Peyer's patch (tissue), 4 donors: ENCODE results near the gene DCAF4L1. TPM values are rescaled to one million over a fixed set of nuclear protein-coding genes. Genes with fewer than 3 reads are reported as not detected.
A peak's percentile ranks its signal among the peaks of the same experiment; 100 is the strongest.

Source experiments
- DNase-seq, 3 donors: peaks; one replicate each; pipeline ENCODE4 v3.0.0-alpha.2; 2017 to 2019
- H3K27ac ChIP-seq, 4 donors: fragments of 200-600 bp; sonication (generic); one replicate each; pipeline ENCODE4 v1.5.1; 2016 to 2019
- H3K27me3 ChIP-seq, 2 donors: fragments of 200-600 bp; sonication (generic); one replicate each; pipeline ENCODE4 v1.5.1; 2019
- H3K36me3 ChIP-seq, 3 donors: fragments of 200-600 bp; sonication (generic); one replicate each; pipeline ENCODE4 v1.5.1; 2016 to 2019
- H3K4me1 ChIP-seq, 4 donors: fragments of 200-600 bp; sonication (generic); one replicate each; pipeline ENCODE4 v1.5.1; 2016 to 2019
- H3K4me3 ChIP-seq, 4 donors: fragments of 200-600 bp; sonication (generic); 1 replicate in 3 of 4; 2 replicates in 1 of 4; pipeline ENCODE4 v1.5.1; 2016 to 2019; ENCODE audit warnings: mild to moderate bottlenecking in 1 of 4
- H3K9me3 ChIP-seq, 4 donors: fragments of 200-600 bp; sonication (generic); one replicate each; pipeline ENCODE4 v1.5.1; 2016 to 2019; ENCODE audit warnings: mild to moderate bottlenecking in 1 of 4
- POLR2A ChIP-seq, 2 donors: fragments of 450-650 bp; IDR thresholded peaks; one replicate each; pipeline ENCODE4 v1.5.1; 2017; ENCODE audit warnings: antibody characterized with exemption in 2 of 2, mild to moderate bottlenecking in 2 of 2, moderate library complexity in 2 of 2
- total RNA-seq, 4 donors: library from RNA; depleted of rRNA; stranded (reverse); fragments of >200 nt; gene quantifications; one replicate each; pipeline ENCODE4 v1.1.0, GENCODE V29; 2016
- TF ChIP-seq, protein P1 (sequence below), 6 experiments: fragments of 450-650 bp in 4 of 6; fragments of 200-600 bp in 2 of 6; sonication (generic) in 1 of 6; IDR thresholded peaks; one replicate each; pipeline ENCODE4 v1.5.1; 2017 to 2019; ENCODE audit warnings: antibody characterized with exemption in 6 of 6, mild to moderate bottlenecking in 3 of 6, moderate library complexity in 1 of 6

The DCAF4L1 gene, protein sequence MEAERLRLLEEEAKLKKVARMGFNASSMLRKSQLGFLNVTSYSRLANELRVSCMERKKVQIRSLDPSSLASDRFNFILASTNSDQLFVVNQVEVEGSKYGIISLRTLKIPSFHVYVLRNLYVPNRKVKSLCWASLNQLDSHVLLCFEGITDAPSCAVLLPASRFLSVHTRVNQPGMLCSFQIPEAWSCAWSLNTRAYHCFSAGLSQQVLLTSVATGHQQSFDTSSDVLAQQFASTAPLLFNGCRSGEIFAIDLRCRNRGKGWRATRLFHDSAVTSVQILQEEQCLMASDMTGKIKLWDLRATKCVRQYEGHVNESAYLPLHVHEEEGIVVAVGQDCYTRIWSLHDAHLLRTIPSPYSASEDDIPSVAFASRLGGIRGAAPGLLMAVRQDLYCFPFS
- under 1 TPM in 2 of 4 donors, not detected in 2; 0.19 to 0.53 TPM for total RNA-seq

DNA sequence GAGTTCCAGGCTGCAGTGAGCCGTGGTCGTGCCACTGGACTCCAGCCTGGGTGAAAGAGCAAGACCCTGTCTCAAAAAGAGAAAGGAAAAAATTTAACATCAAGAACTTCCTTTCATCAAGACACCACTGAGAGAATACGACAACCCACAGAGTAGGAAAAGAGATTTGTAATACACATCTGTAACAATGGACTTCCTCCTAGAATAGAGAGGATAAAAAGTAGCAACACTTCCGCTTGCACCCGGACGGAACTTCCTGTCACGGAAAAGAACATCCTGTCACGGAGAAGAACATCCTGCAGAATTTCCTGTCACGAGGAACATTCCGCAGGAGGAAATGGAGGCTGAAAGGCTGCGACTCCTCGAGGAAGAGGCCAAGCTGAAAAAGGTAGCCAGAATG lies at the start of gene DCAF4L1:
DCAF4L1 (plus strand) TSS at position 301 of the 400 bp plus-strand sequence; CDS start at position 338, 37 bp downstream.
- no peaks in the 10 kb centered on the region for H3K27me3 ChIP-seq
- TF ChIP-seq, protein P1, sequence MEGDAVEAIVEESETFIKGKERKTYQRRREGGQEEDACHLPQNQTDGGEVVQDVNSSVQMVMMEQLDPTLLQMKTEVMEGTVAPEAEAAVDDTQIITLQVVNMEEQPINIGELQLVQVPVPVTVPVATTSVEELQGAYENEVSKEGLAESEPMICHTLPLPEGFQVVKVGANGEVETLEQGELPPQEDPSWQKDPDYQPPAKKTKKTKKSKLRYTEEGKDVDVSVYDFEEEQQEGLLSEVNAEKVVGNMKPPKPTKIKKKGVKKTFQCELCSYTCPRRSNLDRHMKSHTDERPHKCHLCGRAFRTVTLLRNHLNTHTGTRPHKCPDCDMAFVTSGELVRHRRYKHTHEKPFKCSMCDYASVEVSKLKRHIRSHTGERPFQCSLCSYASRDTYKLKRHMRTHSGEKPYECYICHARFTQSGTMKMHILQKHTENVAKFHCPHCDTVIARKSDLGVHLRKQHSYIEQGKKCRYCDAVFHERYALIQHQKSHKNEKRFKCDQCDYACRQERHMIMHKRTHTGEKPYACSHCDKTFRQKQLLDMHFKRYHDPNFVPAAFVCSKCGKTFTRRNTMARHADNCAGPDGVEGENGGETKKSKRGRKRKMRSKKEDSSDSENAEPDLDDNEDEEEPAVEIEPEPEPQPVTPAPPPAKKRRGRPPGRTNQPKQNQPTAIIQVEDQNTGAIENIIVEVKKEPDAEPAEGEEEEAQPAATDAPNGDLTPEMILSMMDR (IDR thresholded peaks at IDR 0.05), result no peak
- TF ChIP-seq POLR2A (IDR thresholded peaks at IDR 0.05), result no peak
- no peaks in the 10 kb centered on the region for H3K36me3 ChIP-seq
- no peak within 1 kb of the TSS for H3K27ac ChIP-seq
- no peak within 1 kb of the TSS for H3K4me3 ChIP-seq
- no peaks in the 10 kb centered on the region for H3K9me3 ChIP-seq
- no peaks in the 10 kb centered on the region for H3K4me1 ChIP-seq
- DNase-seq, result no peak

DNA sequence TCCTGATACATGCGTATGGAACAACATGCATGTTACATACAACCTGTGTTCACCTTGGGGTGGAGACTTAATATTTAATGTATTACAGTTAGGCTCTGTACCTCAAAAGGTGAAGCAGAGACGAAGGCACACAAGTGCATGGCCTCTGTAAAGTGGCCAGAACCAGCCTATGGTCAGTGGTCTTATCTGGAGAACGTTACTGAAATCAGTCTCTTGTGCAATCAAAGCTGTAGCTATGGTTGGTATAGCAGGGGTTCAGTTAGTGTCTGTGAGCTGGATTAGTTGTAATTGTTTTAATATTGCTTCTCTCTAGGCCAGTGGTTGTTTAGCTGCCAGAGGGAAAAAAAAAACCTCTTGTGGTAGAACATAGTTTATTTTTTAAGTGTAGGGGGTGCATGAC lies 48.6 kb upstream of the DCAF4L1 start:
- no peak overlapping the region for H3K4me3 ChIP-seq
- H3K9me3 ChIP-seq, result no peaks in the 10 kb centered on the region
- peaks cover 0 to 21% (median 6%) of the 10 kb centered on the region in 4 donors for H3K4me1 ChIP-seq
- TF ChIP-seq, protein P1 (IDR thresholded peaks at IDR 0.05), result no peak
- H3K27me3 ChIP-seq, result no peaks in the 10 kb centered on the region
- DNase-seq, result no peak
- H3K36me3 ChIP-seq, result no peaks in the 10 kb centered on the region
- no peak overlapping the region for H3K27ac ChIP-seq

DNA sequence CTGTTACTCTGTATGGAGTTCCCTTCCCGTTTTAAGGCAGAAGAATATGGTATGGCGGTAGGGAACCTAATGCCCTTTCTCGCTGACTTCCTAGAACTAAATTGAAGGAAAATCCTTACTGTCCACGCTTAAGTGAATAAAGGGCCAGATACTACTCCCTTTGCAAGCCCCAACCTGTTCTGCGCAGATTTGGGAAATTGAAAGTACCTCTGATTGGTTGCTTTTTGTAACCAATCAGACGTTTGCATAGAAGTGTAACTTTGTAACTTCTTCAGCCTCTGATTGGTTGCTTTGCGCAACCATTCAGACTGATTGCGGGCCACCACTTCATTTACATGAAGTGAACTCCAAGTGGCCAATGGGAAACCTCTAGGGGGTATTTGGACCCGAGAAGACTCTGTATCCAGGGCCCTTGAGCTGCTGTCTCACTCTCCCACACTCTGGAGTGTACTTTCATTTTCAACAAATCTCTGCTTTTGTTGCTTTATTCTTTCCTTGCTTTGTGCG lies 47.5 kb upstream of the DCAF4L1 start:
- Histone ChIP-seq H3K9me3 (no peaks in the 10 kb centered on the region), H3K4me3 (peak overlapping the region in 2 of 4 donors; percentile 18 to 72), H3K36me3 (peaks cover 0 to 3% (median 0%) of the 10 kb centered on the region in 3 donors), H3K27me3 (no peaks in the 10 kb centered on the region), H3K4me1 (peaks cover 0 to 24% (median 6%) of the 10 kb centered on the region in 4 donors), H3K27ac (no peak overlapping the region)
- no peak for DNase-seq
- TF ChIP-seq POLR2A (IDR thresholded peaks at IDR 0.05), result no peak
- TF ChIP-seq, protein P1 (IDR thresholded peaks at IDR 0.05), result no peak

DNA sequence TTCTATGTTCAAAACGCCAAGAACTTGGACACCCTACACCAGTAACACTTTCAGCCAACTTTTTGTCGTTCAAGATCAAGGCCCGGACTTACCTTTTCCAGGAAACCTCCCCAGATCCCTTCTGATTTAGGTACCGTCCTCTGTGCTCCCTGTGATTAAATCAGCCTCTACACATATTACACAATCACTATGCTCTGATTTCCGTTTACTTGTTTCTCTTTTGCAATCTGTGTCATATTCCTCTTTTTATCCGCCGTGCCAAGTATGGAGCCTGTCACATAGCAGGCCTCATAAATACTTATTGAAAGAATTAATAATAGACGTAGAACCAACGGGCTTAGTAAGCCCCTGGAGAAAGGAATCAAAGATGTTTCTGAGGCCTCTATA lies 47.0 kb upstream of the DCAF4L1 start:
- no peak for DNase-seq
- peak overlapping the region in 2 of 4 donors; percentile 77 to 81 for H3K27ac ChIP-seq
- no peaks in the 10 kb centered on the region for H3K9me3 ChIP-seq
- H3K27me3 ChIP-seq, result no peaks in the 10 kb centered on the region
- peaks cover 0 to 7% (median 0%) of the 10 kb centered on the region in 3 donors for H3K36me3 ChIP-seq
- H3K4me3 ChIP-seq, result peak overlapping the region; percentile 72 to 93 (median 86)
- H3K4me1 ChIP-seq, result peaks cover 0 to 24% (median 6%) of the 10 kb centered on the region in 4 donors
- TF ChIP-seq, protein P1 (IDR thresholded peaks at IDR 0.05), result no peak
- no peak for TF ChIP-seq POLR2A (IDR thresholded peaks at IDR 0.05)

DNA sequence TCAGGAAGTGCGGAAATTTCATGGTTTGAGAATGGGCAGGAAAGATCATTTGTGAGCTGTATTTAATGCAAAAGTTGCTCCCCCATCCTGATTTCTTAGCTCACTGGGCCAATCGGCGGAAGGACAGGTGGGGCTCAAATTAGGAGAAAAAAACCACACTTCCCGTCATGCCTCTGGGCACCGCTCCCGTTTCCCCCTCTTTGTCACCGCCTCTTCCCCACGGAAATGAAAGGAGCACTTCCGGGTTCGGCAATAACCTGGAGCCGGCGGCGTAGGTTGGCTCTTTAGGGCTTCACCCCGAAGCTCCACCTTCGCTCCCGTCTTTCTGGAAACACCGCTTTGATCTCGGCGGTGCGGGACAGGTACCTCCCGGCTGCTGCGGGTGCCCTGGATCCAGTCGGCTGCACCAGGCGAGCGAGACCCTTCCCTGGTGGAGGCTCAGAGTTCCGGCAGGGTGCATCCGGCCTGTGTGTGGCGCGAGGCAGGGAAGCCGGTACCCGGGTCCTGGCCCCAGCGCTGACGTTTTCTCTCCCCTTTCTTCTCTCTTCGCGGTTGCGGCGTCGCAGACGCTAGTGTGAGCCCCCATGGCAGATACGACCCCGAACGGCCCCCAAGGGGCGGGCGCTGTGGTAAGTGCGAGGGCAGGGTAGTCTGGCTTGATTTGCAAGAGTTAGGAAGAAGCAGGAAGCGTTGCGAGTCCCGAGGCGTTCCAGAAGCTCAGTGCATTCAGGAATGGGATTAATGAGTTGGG lies 46.5 kb upstream of the DCAF4L1 start, which contains the start of gene TMEM33:
TMEM33 (plus strand) TSS at position 529 of the 751 bp plus-strand sequence; CDS start at position 585, 56 bp downstream.
- peaks cover 0 to 24% (median 6%) of the 10 kb centered on the region in 4 donors for H3K4me1 ChIP-seq

More for the DNA sequence above, 46.5 kb upstream of the DCAF4L1 start, which contains the start of gene TMEM33:
- Histone ChIP-seq H3K36me3 (peaks cover 0 to 10% (median 0%) of the 10 kb centered on the region in 3 donors), H3K27ac (peak within 1 kb of the TSS; percentile 76 to 82 (median 79)), H3K4me3 (peak within 1 kb of the TSS; percentile 72 to 93 (median 86)), H3K27me3 (no peaks in the 10 kb centered on the region), H3K9me3 (no peaks in the 10 kb centered on the region)
- DNase-seq, result peak; percentile 82 to 94 (median 86)
- TF ChIP-seq, protein P1 (IDR thresholded peaks at IDR 0.05), result peak in 3 of 6 experiments; percentile 43 to 50 (median 44)
- peak; percentile 73 to 76 for TF ChIP-seq POLR2A (IDR thresholded peaks at IDR 0.05)
